Left ventricle myocardium inferior (tissue), 1 donor: Measurements from ENCODE around the gene NTM. TPM values are rescaled to one million over a fixed set of nuclear protein-coding genes. Genes with fewer than 3 reads are reported as not detected.

Source experiments
- DNase-seq: peaks from one replicate; pipeline ENCODE4 v3.0.0-alpha.2; 2020
- H3K27ac ChIP-seq: fragments of 200-600 bp; replicated peaks from 2 replicates; pipeline ENCODE4 v1.8.0; 2021
- H3K27me3 ChIP-seq: fragments of 200-600 bp; 2 replicates; pipeline ENCODE4 v1.8.0; 2021; ENCODE audit warnings: low read depth
- H3K36me3 ChIP-seq: fragments of 200-600 bp; 2 replicates; pipeline ENCODE4 v1.8.0; 2021
- H3K4me1 ChIP-seq: fragments of 200-600 bp; 2 replicates; pipeline ENCODE4 v1.8.0; 2021
- H3K4me3 ChIP-seq: fragments of 200-600 bp; 2 replicates; pipeline ENCODE4 v1.8.0; 2021; ENCODE audit warnings: mild to moderate bottlenecking, moderate library complexity
- H3K9me3 ChIP-seq: fragments of 200-600 bp; replicated peaks from 2 replicates; pipeline ENCODE4 v1.8.0; 2021
- intact Hi-C: fragments of 100-400 bp; cut with micrococcal nuclease; formaldehyde crosslinking; loops from one replicate; pipeline ENCODE4 v1.11.0; 2022
- total RNA-seq: library from RNA; stranded (reverse); fragmentation: NEBNext Ultra II Directional; extraction: Animal tissue kit (Norgen Biotek cat#: 25700); gene quantifications from one replicate; pipeline ENCODE4 v1.2.1, GENCODE V29; 2021
- TF ChIP-seq, protein P1 (sequence below): fragments of 200-600 bp; IDR thresholded peaks from 2 replicates; pipeline ENCODE4 v1.8.0; 2021; ENCODE audit warnings: antibody characterized with exemption, mild to moderate bottlenecking, borderline replicate concordance
- donor health status: DM: no; HTN: yes; CAD: no; lungs with severe emphysema.

The NTM gene
- total RNA-seq, 1 donor from 2014 or later = 1.0 TPM

DNA sequence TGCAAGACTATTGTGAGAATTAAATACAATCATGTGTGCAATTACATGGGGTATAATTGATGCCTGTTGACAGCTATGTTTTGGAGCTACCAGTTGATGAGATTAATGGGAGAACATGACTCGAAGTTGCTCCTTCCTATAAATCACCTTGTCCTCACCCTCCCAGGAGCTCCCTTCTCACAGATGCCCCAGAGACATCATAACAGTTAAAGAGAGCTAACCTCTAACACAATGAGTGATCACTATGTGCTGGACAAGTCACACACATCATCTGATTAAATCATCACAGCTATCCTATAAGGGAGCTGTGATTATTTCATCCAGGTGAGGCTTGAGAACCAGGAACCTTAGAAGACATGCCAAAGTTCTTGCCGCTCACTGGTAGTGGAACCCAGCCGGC is 394.2 kb downstream of the NTM start:
- no peaks in the 10 kb centered on the region for H3K4me1 ChIP-seq
- no peak overlapping the region for H3K27ac ChIP-seq
- H3K27me3 ChIP-seq = peaks cover 95% of the 10 kb centered on the region
- no peaks in the 10 kb centered on the region for H3K36me3 ChIP-seq
- H3K4me3 ChIP-seq = no peak overlapping the region
- no peaks in the 10 kb centered on the region for H3K9me3 ChIP-seq
- TF ChIP-seq, protein P1, sequence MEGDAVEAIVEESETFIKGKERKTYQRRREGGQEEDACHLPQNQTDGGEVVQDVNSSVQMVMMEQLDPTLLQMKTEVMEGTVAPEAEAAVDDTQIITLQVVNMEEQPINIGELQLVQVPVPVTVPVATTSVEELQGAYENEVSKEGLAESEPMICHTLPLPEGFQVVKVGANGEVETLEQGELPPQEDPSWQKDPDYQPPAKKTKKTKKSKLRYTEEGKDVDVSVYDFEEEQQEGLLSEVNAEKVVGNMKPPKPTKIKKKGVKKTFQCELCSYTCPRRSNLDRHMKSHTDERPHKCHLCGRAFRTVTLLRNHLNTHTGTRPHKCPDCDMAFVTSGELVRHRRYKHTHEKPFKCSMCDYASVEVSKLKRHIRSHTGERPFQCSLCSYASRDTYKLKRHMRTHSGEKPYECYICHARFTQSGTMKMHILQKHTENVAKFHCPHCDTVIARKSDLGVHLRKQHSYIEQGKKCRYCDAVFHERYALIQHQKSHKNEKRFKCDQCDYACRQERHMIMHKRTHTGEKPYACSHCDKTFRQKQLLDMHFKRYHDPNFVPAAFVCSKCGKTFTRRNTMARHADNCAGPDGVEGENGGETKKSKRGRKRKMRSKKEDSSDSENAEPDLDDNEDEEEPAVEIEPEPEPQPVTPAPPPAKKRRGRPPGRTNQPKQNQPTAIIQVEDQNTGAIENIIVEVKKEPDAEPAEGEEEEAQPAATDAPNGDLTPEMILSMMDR = no peak
- intact Hi-C loops = no loop called here
- DNase-seq = no peak

DNA sequence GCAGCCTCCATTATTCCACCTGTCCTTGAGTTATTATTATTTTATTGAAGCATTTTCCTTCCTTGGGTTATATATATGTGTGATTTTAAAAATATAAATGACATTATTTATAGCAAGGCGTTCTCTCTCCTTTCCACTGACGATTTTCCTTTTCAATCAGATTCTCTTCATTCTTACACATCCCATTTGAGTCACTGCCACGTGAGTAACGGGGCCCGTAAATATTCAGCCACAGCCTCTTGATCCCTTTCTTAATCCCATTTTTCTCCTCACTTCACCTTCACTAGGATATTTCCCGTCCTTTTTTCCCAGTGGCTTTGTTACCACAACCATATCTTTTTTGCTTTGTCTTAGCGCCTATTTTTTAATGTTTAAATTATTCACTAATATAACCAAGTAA is 396.2 kb downstream of the NTM start:
- intact Hi-C loops = no loop called here
- no peak for DNase-seq
- no peaks in the 10 kb centered on the region for H3K9me3 ChIP-seq

DNA sequence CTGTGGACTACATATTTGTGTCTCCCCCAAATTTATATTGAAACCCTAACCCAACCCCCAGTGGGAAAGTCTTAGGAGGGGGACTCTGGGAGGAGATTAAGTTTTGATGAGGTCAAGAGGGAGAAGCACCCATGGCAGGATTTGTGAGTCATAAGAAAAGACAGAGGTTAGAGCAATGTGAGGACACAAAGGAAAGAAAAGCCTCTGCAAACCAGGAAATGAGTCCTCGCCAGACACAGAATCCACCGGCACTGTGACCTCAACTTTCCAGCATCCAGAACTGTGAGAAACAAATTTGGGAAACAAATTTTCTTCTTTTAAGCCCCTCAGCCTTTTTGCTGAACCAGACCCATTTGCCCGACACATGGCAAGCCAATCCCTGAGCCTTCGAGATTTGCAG is 397.0 kb downstream of the NTM start:
- intact Hi-C loops = no loop called here

More for the DNA sequence above, 396.2 kb downstream of the NTM start:
- no peaks in the 10 kb centered on the region for H3K4me1 ChIP-seq
- no peak overlapping the region for H3K4me3 ChIP-seq
- no peak overlapping the region for H3K27ac ChIP-seq
- TF ChIP-seq, protein P1 = no peak
- H3K27me3 ChIP-seq = peaks cover 86% of the 10 kb centered on the region
- H3K36me3 ChIP-seq = no peaks in the 10 kb centered on the region

DNA sequence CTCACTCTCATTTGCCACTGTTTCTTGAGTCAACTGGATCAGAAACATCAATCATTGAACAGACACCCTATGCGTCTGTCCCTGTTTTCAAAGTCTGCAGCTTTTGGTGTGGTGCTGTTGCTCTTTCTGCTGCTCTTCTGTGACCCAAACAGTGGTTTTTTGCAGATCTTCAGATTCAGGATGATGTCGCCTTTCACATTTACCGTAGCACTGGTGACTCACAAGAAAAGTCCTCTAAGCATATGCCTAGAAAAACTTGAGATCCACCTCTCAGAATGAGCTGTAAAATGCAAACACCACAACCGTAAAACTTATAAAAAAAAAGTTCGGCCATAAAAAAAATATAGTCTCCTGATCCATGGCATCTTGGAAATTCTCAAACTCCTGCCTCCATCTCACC is 400.4 kb downstream of the NTM start:
- H3K9me3 ChIP-seq = no peaks in the 10 kb centered on the region
- intact Hi-C loops = no loop called here
- no peak overlapping the region for H3K27ac ChIP-seq
- H3K36me3 ChIP-seq = no peaks in the 10 kb centered on the region
- TF ChIP-seq, protein P1 = no peak
- no peak overlapping the region for H3K4me3 ChIP-seq
- peaks cover 82% of the 10 kb centered on the region for H3K27me3 ChIP-seq
- H3K4me1 ChIP-seq = no peaks in the 10 kb centered on the region
- DNase-seq = no peak

More for the DNA sequence above, 397.0 kb downstream of the NTM start:
- no peak overlapping the region for H3K27ac ChIP-seq
- DNase-seq = no peak
- H3K9me3 ChIP-seq = no peaks in the 10 kb centered on the region
- H3K36me3 ChIP-seq = no peaks in the 10 kb centered on the region
- no peak overlapping the region for H3K4me3 ChIP-seq
- no peaks in the 10 kb centered on the region for H3K4me1 ChIP-seq
- TF ChIP-seq, protein P1 = no peak
- peaks cover 84% of the 10 kb centered on the region for H3K27me3 ChIP-seq

DNA sequence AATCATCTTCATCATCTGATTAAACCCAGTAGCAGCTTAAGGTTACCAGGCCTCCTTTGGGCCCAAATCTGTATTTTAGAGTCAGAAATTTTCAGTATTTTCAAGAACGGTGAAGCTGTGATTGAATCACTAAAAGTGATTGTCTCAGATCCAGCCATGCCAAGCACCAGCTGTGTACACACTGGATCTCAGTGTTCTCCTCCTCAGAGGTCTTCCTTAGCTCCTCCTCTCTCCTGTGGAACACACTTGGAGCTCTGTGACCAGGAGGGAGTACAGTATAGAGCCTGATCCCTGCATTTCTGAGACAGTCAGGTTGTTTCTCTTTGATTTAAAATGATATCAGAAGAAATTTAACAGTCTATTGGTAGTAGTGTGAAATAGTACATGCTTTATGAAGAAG is 401.1 kb downstream of the NTM start:
- no peaks in the 10 kb centered on the region for H3K36me3 ChIP-seq
- TF ChIP-seq, protein P1 = no peak
- intact Hi-C loops = no loop called here
- DNase-seq = no peak
- H3K4me3 ChIP-seq = no peak overlapping the region
- H3K4me1 ChIP-seq = no peaks in the 10 kb centered on the region
- H3K27ac ChIP-seq = no peak overlapping the region
- H3K27me3 ChIP-seq = peaks cover 82% of the 10 kb centered on the region
- H3K9me3 ChIP-seq = no peaks in the 10 kb centered on the region

DNA sequence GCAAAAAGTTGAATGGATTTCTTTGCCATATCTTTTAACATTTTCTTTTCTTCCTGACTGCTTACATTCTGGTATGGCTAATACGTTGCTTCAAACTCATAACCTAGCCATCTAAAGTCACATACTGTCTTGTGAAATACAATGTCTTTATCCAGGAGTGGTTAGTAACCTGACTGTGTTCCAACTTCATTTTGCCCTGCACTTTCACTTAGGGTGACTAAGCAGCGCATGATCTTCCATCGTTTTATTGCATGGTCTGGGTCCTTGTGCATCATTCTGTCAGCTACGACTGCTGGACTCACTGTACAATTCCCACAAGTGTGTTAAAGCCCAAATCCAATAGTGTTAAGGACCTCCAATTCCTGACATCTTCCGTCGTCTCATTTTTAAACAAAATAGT is 403.2 kb downstream of the NTM start:
- no peaks in the 10 kb centered on the region for H3K36me3 ChIP-seq
- no peak for DNase-seq
- intact Hi-C loops = no loop called here
- no peak overlapping the region for H3K4me3 ChIP-seq
- TF ChIP-seq, protein P1 = no peak
- H3K27me3 ChIP-seq = peaks cover 81% of the 10 kb centered on the region
- no peaks in the 10 kb centered on the region for H3K4me1 ChIP-seq
- H3K9me3 ChIP-seq = no peaks in the 10 kb centered on the region
- no peak overlapping the region for H3K27ac ChIP-seq
